Vagina (tissue), 2 donors: Measurements from ENCODE around the gene OXCT2. TPM values are rescaled to one million over a fixed set of nuclear protein-coding genes. Genes with fewer than 3 reads are reported as not detected.
"Not testable (repeated sequence)": the region's sequence is repeated elsewhere in the genome, so short reads cannot be mapped to it uniquely, and the experiment has no call there.

Source experiments
- DNase-seq, 2 donors: peaks; one replicate each; pipeline ENCODE4 v3.0.0-alpha.2; 2017; ENCODE audit errors: extremely low spot score in 2 of 2
- H3K27ac ChIP-seq: fragments of 200-600 bp; sonication (generic); one replicate; pipeline ENCODE4 v1.5.1; 2019
- H3K27me3 ChIP-seq: fragments of 200-600 bp; sonication (generic); one replicate; pipeline ENCODE4 v1.5.1; 2019
- H3K36me3 ChIP-seq, 2 donors: fragments of 200-600 bp; sonication (generic); one replicate each; pipeline ENCODE4 v1.5.1; 2017 to 2019
- H3K4me1 ChIP-seq: fragments of 200-600 bp; sonication (generic); one replicate; pipeline ENCODE4 v1.5.1; 2019
- H3K4me3 ChIP-seq, 2 donors: fragments of 200-600 bp; sonication (generic); 1 replicate in 1 of 2; 2 replicates in 1 of 2; pipeline ENCODE4 v1.5.1; 2016 to 2019
- H3K9me3 ChIP-seq: fragments of 200-600 bp; sonication (generic); one replicate; pipeline ENCODE4 v1.5.1; 2019
- POLR2A ChIP-seq, 2 donors: fragments of 450-650 bp; IDR thresholded peaks; one replicate each; pipeline ENCODE4 v1.6.1; 2017; ENCODE audit warnings: antibody characterized with exemption in 2 of 2, mild to moderate bottlenecking in 2 of 2, moderate library complexity in 2 of 2
- POLR2AphosphoS5 ChIP-seq, 2 donors: sonication (generic); formaldehyde crosslinking; IDR thresholded peaks; one replicate each; pipeline ENCODE4 v1.9.0; 2017; ENCODE audit warnings: antibody characterized with exemption in 2 of 2, mild to moderate bottlenecking in 2 of 2, low read depth in 1 of 2; ENCODE audit not compliant: insufficient read depth in 1 of 2
- intact Hi-C: fragments of 100-400 bp; cut with DNase I; formaldehyde crosslinking; loops from one replicate; pipeline ENCODE4 v1.15.1; 2023
- total RNA-seq: library from RNA; depleted of rRNA; stranded (reverse); fragments of >200 nt; gene quantifications from one replicate; pipeline ENCODE4 v1.2.3, GENCODE V29; 2016
- TF ChIP-seq, protein P1 (sequence below), 3 experiments: fragments of 450-650 bp in 2 of 3; fragments of 200-600 bp in 1 of 3; sonication (generic) in 1 of 3; IDR thresholded peaks; one replicate each; pipeline ENCODE4 v1.5.1; 2017 to 2019; ENCODE audit warnings: antibody characterized with exemption in 3 of 3, mild to moderate bottlenecking in 2 of 3, moderate library complexity in 2 of 3

Gene OXCT2
- total RNA-seq, 1 donor from 2014 or later, result not detected

DNA sequence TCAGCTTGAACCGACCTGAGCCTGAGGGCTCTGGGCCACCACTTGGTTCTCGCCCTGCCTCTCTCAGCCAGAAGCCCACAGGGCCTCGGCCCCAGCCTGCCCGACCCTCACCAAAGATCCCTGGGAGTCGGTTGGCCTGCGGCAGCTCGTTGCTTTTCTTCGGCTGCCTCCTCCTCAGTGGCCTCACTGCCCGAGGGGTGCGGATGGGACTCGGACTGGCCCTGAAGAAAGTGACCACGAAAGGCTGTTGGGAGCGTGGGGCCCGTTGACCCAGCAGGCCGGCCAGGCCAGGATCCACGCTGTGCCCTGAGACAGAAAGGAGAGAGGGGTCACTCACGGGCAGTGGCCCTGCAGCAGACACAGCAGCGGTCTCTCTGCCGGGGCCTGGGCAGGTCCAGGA lies 6.6 kb downstream of the OXCT2 start:
- H3K4me3 ChIP-seq, DNase-seq, H3K36me3 ChIP-seq, H3K4me1 ChIP-seq, H3K9me3 ChIP-seq, H3K27me3 ChIP-seq, intact Hi-C loops, H3K27ac ChIP-seq: not testable (repeated sequence)

DNA sequence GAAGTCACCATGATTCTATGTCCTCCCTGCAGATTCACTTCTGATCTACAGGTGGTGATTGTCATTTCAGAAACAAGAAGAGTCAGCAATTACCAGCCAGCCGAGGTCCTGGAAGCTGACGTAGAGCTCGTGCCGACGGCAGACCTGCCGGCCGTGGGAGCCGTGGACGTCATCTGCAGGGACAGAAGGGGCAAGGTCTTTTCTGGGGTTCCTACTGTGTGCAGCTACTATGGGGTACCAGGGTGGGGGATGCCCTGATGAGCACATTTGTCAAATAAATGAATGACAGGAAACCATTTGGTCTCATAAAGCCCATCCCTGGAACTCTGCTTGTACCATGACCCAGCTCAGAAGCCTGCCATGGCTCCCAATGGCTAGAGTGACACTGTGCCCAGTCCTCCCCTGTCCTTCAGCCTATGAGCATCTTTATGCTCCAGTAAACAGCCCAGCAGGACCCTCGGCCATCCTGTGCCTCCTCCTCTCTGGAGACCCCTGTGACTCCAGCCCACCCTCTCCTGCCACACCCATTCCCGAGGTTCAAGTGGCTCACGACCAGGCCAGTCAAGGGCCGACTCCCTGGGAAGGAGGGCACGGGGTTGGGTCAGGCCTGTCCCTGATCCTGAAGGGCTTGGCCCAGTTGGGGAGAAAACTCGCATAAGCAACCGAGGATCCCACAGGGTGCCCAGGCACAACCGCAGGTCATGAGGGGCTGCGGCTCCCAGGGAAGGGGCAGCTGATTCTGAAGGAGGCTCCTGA lies 7.4 kb downstream of the OXCT2 start:
- H3K9me3 ChIP-seq, H3K4me3 ChIP-seq, intact Hi-C loops, H3K27ac ChIP-seq, H3K27me3 ChIP-seq, DNase-seq, H3K4me1 ChIP-seq, H3K36me3 ChIP-seq: not testable (repeated sequence)

DNA sequence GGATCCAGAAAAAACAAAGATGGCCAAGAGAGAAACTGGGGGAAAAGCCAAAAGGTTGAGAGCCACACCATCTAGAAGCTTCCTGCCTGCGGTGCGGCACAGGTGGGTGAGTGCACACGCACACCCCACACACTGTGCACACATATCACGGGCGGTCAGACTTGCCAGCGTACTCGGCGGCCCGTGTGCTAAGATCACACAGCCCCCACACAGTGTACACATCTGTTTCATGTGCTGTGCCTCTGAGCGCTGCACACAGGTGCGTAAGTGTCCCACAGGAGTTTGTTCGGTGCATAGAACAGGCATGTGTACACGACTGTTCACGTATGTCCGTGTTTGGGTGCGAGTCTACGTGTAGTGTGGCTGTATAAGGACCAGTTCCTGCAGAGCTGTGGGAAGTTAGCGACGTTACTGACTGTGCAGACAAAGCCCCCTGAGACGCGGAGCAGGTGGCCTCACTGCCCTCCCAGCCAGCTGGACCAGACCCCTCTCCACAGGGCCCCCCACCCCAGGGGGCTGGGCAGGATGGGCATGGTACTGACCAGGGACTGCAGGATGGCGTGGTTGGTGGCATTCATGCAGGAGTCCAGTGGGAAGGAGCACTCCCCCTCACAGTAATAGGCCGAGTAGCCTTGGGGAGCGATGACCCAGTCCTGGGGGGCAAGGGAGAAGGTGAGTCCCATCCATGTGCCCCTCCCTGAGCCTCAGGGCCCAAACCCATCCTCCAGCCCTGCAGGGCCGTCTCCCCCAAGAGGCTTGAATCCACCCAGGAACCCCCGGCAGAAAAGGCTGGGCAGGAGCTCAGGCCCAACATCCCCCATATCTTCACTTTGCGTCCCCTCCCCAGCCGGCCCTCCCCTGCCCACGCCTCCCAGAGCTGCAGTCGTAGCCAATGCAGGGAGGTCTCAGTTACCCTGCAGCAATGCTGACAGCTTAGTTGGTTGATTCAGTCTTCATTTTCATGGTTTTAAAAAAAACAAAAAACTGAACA lies 8.3 kb downstream of the OXCT2 start:
- no peak for DNase-seq
- Histone ChIP-seq H3K36me3 (peaks cover 0 to 5% of the 10 kb centered on the region in 2 donors), H3K4me1 (no peaks in the 10 kb centered on the region), H3K9me3 (no peaks in the 10 kb centered on the region), H3K27ac (no peak overlapping the region), H3K27me3 (no peaks in the 10 kb centered on the region), H3K4me3 (no peak overlapping the region)
- TF ChIP-seq, protein P1, sequence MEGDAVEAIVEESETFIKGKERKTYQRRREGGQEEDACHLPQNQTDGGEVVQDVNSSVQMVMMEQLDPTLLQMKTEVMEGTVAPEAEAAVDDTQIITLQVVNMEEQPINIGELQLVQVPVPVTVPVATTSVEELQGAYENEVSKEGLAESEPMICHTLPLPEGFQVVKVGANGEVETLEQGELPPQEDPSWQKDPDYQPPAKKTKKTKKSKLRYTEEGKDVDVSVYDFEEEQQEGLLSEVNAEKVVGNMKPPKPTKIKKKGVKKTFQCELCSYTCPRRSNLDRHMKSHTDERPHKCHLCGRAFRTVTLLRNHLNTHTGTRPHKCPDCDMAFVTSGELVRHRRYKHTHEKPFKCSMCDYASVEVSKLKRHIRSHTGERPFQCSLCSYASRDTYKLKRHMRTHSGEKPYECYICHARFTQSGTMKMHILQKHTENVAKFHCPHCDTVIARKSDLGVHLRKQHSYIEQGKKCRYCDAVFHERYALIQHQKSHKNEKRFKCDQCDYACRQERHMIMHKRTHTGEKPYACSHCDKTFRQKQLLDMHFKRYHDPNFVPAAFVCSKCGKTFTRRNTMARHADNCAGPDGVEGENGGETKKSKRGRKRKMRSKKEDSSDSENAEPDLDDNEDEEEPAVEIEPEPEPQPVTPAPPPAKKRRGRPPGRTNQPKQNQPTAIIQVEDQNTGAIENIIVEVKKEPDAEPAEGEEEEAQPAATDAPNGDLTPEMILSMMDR (IDR thresholded peaks at IDR 0.05), result no peak
- TF ChIP-seq POLR2AphosphoS5 (IDR thresholded peaks at IDR 0.05; ENCODE audit: insufficient read depth in 1 of 2, low read depth in 1 of 2) (no peak), POLR2A (IDR thresholded peaks at IDR 0.05) (no peak)
- intact Hi-C loops, result no loop called here

DNA sequence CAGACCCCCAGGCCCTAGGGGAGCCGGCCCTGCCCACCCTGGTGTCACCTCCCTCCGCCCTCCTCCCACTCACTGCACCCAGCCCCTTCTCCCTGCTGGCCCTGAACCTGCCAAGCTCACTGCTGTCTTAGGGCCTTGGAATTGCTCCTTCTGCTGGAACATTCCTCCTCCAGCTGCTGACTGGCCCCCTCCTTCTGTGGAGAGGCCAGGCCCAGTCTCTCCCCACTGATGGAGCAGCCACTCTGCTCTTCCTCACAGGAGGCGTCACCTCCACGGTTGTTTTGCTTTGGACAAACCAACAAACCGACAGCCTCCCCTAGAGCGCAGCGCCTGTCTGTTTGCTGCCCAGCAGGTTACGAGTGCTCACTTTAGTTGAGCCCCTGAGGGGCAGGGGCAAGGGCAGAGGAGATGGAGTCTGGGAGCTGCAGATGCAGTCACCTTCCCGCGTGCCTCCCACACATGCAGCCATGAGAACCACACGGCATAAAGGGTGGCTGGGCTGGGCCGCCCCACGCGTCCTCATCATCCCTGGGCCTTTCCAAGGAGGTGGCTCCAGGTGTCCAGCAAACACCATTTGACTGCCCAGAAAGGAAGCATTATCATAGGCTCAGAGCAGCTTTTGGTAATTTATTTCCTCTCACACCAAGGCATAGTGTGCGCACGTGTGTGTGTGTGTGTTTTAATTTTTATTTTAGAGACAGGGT lies 9.4 kb downstream of the OXCT2 start:
- H3K27me3 ChIP-seq, result no peaks in the 10 kb centered on the region
- intact Hi-C loops, result no loop called here
- peaks cover 0 to 9% of the 10 kb centered on the region in 2 donors for H3K36me3 ChIP-seq
- no peaks in the 10 kb centered on the region for H3K4me1 ChIP-seq
- DNase-seq, result no peak
- no peaks in the 10 kb centered on the region for H3K9me3 ChIP-seq
- no peak overlapping the region for H3K4me3 ChIP-seq
- TF ChIP-seq, protein P1 (IDR thresholded peaks at IDR 0.05), result no peak
- no peak for TF ChIP-seq POLR2AphosphoS5 (IDR thresholded peaks at IDR 0.05; ENCODE audit: insufficient read depth in 1 of 2, low read depth in 1 of 2)
- no peak for TF ChIP-seq POLR2A (IDR thresholded peaks at IDR 0.05)
- no peak overlapping the region for H3K27ac ChIP-seq

DNA sequence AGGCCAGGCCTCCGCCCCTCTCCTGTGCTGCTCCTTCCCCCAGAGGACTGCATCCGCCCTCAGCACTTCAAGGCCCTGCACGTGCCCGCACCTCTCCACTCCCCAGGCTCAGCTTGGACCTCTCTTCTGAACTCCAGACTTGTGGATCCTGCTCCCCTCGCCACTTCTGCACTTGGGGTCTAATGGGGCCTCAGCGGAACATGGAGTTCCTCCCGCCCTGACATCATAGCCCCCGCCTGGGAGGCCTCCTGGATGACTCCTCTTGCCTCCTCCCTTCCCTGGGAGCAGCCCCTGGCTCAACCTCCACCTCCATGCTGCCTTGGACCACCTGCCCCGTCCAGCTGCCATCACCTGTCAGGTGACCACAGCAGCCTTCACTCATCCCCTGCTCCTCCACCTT lies 10.1 kb downstream of the OXCT2 start:
- peaks cover 0 to 12% of the 10 kb centered on the region in 2 donors for H3K36me3 ChIP-seq
- DNase-seq, result no peak
- no peaks in the 10 kb centered on the region for H3K27me3 ChIP-seq
- intact Hi-C loops, result no loop called here
- no peak overlapping the region for H3K27ac ChIP-seq
- TF ChIP-seq POLR2A (IDR thresholded peaks at IDR 0.05), result no peak
- TF ChIP-seq, protein P1 (IDR thresholded peaks at IDR 0.05), result no peak
- no peak for TF ChIP-seq POLR2AphosphoS5 (IDR thresholded peaks at IDR 0.05; ENCODE audit: insufficient read depth in 1 of 2, low read depth in 1 of 2)
- H3K9me3 ChIP-seq, result no peaks in the 10 kb centered on the region
- no peak overlapping the region for H3K4me3 ChIP-seq
- H3K4me1 ChIP-seq, result no peaks in the 10 kb centered on the region
